K562 (cell line): ENCODE measurements around the gene SELPLG. TPM values are rescaled to one million over a fixed set of nuclear protein-coding genes. Genes with fewer than 3 reads are reported as not detected.
A peak's percentile ranks its signal among the peaks of the same experiment; 100 is the strongest.

ENCODE experiments used
- ATAC-seq: fragments of 200-7000 bp; cut with Tn5 transposase; 3 replicates; pipeline ENCODE4 v1.9.1; 2020; ENCODE audit warnings: moderate library complexity
- BruUV-seq: library from RNA; stranded (reverse); fragments of 400-500 nt; replicated peaks from 2 replicates; lab custom pipeline; 2021; lab: Mats Ljungman, UMichigan
- CTCF ChIA-PET: fragments of 300-600 bp; formaldehyde crosslinking; extraction: SDS; loops from one replicate; lab custom pipeline; 2021; ENCODE audit warnings: low intra/inter-chr PET ratio; lab: Yijun Ruan, JAX
- POLR2A ChIA-PET: fragments of 300-600, 350-650 bp; sonication (Branson Sonifier 250); formaldehyde crosslinking; extraction: SDS; loops from one replicate; lab custom pipeline; 2021; ENCODE audit warnings: antibody characterized with exemption, inconsistent platforms; lab: Yijun Ruan, JAX
- DNase-seq, 4 experiments: peaks; one replicate each; pipeline versions ENCODE4 v3.0.0 to v3.0.0-alpha.2; 2011 to 2018; ENCODE audit warnings: low spot score in 3 of 4, mixed read lengths in 3 of 4; ENCODE audit errors: extremely low read depth in 1 of 4
- FAIRE-seq: peaks from 2 replicates; lab custom pipeline; 2011; peaks lifted over from hg19 to GRCh38; lab: Jason Lieb, UNC
- H2AFZ ChIP-seq: 2 replicates; pipeline ENCODE4 v1.6.0; 2011; ENCODE audit warnings: low read depth, low read length, control low read depth, inconsistent platforms
- H3K27ac ChIP-seq: fragments of 200-600 bp; 3 replicates; pipeline ENCODE4 v1.8.0; 2011; ENCODE audit warnings: low read depth, mild to moderate bottlenecking, control low read depth, inconsistent platforms, low read length, moderate library complexity, mixed read lengths; ENCODE audit errors: extremely low read depth
- H3K27me3 ChIP-seq, 2 experiments: fragments of 300-600 bp in 1 of 2; 2 replicates in 1 of 2; 3 replicates in 1 of 2; pipeline versions ENCODE4 v1.6.0 to v1.8.0; 2011; ENCODE audit warnings: inconsistent platforms in 2 of 2, low read length in 2 of 2, mild to moderate bottlenecking in 1 of 2, mixed read lengths in 1 of 2, moderate library complexity in 1 of 2; ENCODE audit not compliant: control insufficient read depth in 2 of 2, insufficient read depth in 2 of 2
- H3K36me3 ChIP-seq: fragments of 300-600 bp; 3 replicates; pipeline ENCODE4 v1.8.0; 2011; ENCODE audit warnings: mild to moderate bottlenecking, low read length, inconsistent platforms; ENCODE audit not compliant: control insufficient read depth, insufficient read depth
- H3K4me1 ChIP-seq, 2 experiments: fragments of 200-600 bp in 1 of 2; replicated peaks in 1 of 2; 2 replicates in 1 of 2; 3 replicates in 1 of 2; pipeline versions ENCODE4 v1.5.1 to v1.8.0; 2011; ENCODE audit warnings: inconsistent platforms in 2 of 2, low read length in 2 of 2, mild to moderate bottlenecking in 1 of 2, mixed read lengths in 1 of 2, moderate library complexity in 1 of 2; ENCODE audit not compliant: control insufficient read depth in 2 of 2, insufficient read depth in 2 of 2
- H3K4me2 ChIP-seq: 2 replicates; pipeline ENCODE4 v1.6.1; 2011; ENCODE audit warnings: low read length, control low read depth, inconsistent platforms, mixed read lengths; ENCODE audit not compliant: insufficient read depth
- H3K4me3 ChIP-seq: fragments of 200-600 bp; sonication (generic), shearing (Covaris generic); 2 replicates; pipeline ENCODE4 v1.5.1; 2016; ENCODE audit warnings: control low read depth, inconsistent platforms
- H3K79me2 ChIP-seq: fragments of 200-600 bp; 3 replicates; pipeline ENCODE4 v1.8.0; 2011; ENCODE audit warnings: low read length, inconsistent platforms; ENCODE audit not compliant: control insufficient read depth, insufficient read depth
- H3K9ac ChIP-seq, 2 experiments: 2 replicates each; pipeline versions ENCODE4 v1.6.0 to v1.6.1; 2011; ENCODE audit warnings: low read depth in 2 of 2, low read length in 2 of 2, control low read depth in 1 of 2, inconsistent platforms in 1 of 2, mild to moderate bottlenecking in 1 of 2, mixed read lengths in 1 of 2; ENCODE audit not compliant: insufficient read depth in 1 of 2
- H3K9me1 ChIP-seq: one replicate; pipeline ENCODE4 v1.6.0; 2011; ENCODE audit warnings: inconsistent platforms, mild to moderate bottlenecking, low read length, moderate library complexity; ENCODE audit not compliant: control insufficient read depth, insufficient read depth
- H3K9me3 ChIP-seq: replicated peaks from 2 replicates; pipeline ENCODE4 v1.5.1; 2011; ENCODE audit warnings: low read depth, low read length, inconsistent platforms; ENCODE audit not compliant: control insufficient read depth, insufficient read depth
- H4K20me1 ChIP-seq: replicated peaks from 2 replicates; pipeline ENCODE4 v1.6.1; 2011; ENCODE audit warnings: low read length, inconsistent platforms, mixed read lengths; ENCODE audit not compliant: control insufficient read depth, insufficient read depth
- ILF3 ChIP-seq: fragments of 450-650 bp; IDR thresholded peaks from 2 replicates; pipeline ENCODE4 v1.6.1; 2018; ENCODE audit warnings: antibody characterized with exemption, mild to moderate bottlenecking, moderate library complexity, borderline replicate concordance
- KDM5B ChIP-seq: fragments of 200-600 bp; sonication (generic); IDR thresholded peaks from 2 replicates; pipeline ENCODE4 v1.6.1; 2012; ENCODE audit warnings: low read depth, mild to moderate bottlenecking, moderate library complexity, low read length, control low read depth, inconsistent platforms; ENCODE audit not compliant: insufficient replicate concordance
- KLF13 ChIP-seq: fragments of 450-650 bp; IDR thresholded peaks from 2 replicates; pipeline ENCODE4 v1.6.1; 2016; ENCODE audit warnings: missing genetic modification characterization, low read depth, mild to moderate bottlenecking, missing compliant biosample characterization, moderate library complexity, borderline replicate concordance
- MTA2 ChIP-seq: fragments of 450-650 bp; IDR thresholded peaks from 2 replicates; pipeline ENCODE4 v1.6.1; 2016; ENCODE audit warnings: low read depth
- PTBP1 ChIP-seq: fragments of 200-400 bp; formaldehyde crosslinking; IDR thresholded peaks from 2 replicates; pipeline ENCODE4 v1.6.1; 2017; ENCODE audit warnings: low read depth, low read length
- RBM15 ChIP-seq: fragments of 200-400 bp; formaldehyde crosslinking; IDR thresholded peaks from 2 replicates; pipeline ENCODE4 v1.6.1; 2018; ENCODE audit warnings: mild to moderate bottlenecking, low read length, moderate library complexity; ENCODE audit not compliant: insufficient read depth
- SMAD2 ChIP-seq: fragments of 150-350 bp; IDR thresholded peaks from 2 replicates; pipeline ENCODE4 v1.6.1; 2014; ENCODE audit warnings: low read depth, mild to moderate bottlenecking, low read length
- SNIP1 ChIP-seq: fragments of 450-650 bp; IDR thresholded peaks from 2 replicates; pipeline ENCODE4 v1.7.1; 2017; ENCODE audit warnings: low read depth, mild to moderate bottlenecking
- TCF3 ChIP-seq: sonication (generic); formaldehyde crosslinking; IDR thresholded peaks from 2 replicates; pipeline ENCODE4 v1.4.0; 2020; ENCODE audit warnings: mild to moderate bottlenecking, missing genetic modification reagents
- ZNF143 ChIP-seq: sonication (generic); formaldehyde crosslinking; IDR thresholded peaks from 2 replicates; pipeline ENCODE4 v1.9.0; 2022; ENCODE audit warnings: mild to moderate bottlenecking, missing genetic modification reagents
- ZNF274 ChIP-seq: IDR thresholded peaks from 2 replicates; pipeline ENCODE4 v1.6.1; 2011; ENCODE audit warnings: low read depth, mild to moderate bottlenecking, low read length, moderate library complexity, borderline replicate concordance
- ZNF561 ChIP-seq: fragments of 450-650 bp; formaldehyde crosslinking; conservative IDR thresholded peaks from 2 replicates; pipeline ENCODE4 v1.4.0; 2020; ENCODE audit warnings: mild to moderate bottlenecking, moderate library complexity
- ZNF830 ChIP-seq: fragments of 250-450 bp; sonication (Bioruptor Pico); IDR thresholded peaks from 2 replicates; pipeline ENCODE4 v1.5.0; 2021; ENCODE audit warnings: mild to moderate bottlenecking
- WGBS: fragments of 100-300 bp; shearing (Covaris generic); methylation state at CpG from one replicate; pipeline ENCODE4 v1.1.6; 2016; ENCODE audit warnings: low coverage, mixed read lengths; ENCODE audit not compliant: insufficient coverage; ENCODE audit errors: missing lambda C conversion rate; 5-methylcytosine and 5-hydroxymethylcytosine counted together
- in situ Hi-C: fragments of 300-500 bp; cut with MboI; formaldehyde crosslinking; loops from 4 replicates; pipeline ENCODE4 v1.15.0; 2018; ENCODE audit warnings: inconsistent platforms, mixed read lengths
- intact Hi-C: fragments of 100-400 bp; cut with micrococcal nuclease; formaldehyde crosslinking; loops from 2 replicates; pipeline ENCODE4 v1.14.2; 2022
- polyA plus RNA-seq, 8 experiments: library from polyadenylated mRNA; depleted of rRNA in 4 of 8; stranded (reverse) in 5 of 8; unstranded in 3 of 8; fragments of >200 nt; fragmentation: Nextera tagmentation in 2 of 8; fragmentation: Illumina TruSeq in 1 of 8; extraction: Ambion mirVana in 2 of 8; extraction: Trizol in 1 of 8; gene quantifications; 2 replicates each; pipeline versions ENCODE4 v1.2.1 to v1.2.3, GENCODE V29; 2011 to 2014; ENCODE audit warnings: inconsistent platforms in 1 of 8, missing spikeins in 1 of 8
- total RNA-seq, 7 experiments: library from RNA; depleted of rRNA in 6 of 7; stranded (reverse); fragments of >200 nt in 6 of 7; fragmentation: Illumina TruSeq in 2 of 7; extraction: Trizol in 2 of 7; gene quantifications; 2 replicates each; pipeline versions ENCODE4 v1.2.1 to v1.2.3, GENCODE V29; 2011 to 2021; ENCODE audit warnings: low replicate concordance in 1 of 7
- TF ChIP-seq, protein P1 (sequence below): sonication (generic); formaldehyde crosslinking; IDR thresholded peaks from 2 replicates; pipeline ENCODE4 v1.8.0; 2023; ENCODE audit warnings: mild to moderate bottlenecking, missing genetic modification reagents

SELPLG gene
- total and polyA plus RNA-seq, 9 of the 15 experiments (the other 6 are each of a cell fraction or from before 2014, with no cell fraction given): 0.22 to 10.2 (median 1.7) TPM

DNA sequence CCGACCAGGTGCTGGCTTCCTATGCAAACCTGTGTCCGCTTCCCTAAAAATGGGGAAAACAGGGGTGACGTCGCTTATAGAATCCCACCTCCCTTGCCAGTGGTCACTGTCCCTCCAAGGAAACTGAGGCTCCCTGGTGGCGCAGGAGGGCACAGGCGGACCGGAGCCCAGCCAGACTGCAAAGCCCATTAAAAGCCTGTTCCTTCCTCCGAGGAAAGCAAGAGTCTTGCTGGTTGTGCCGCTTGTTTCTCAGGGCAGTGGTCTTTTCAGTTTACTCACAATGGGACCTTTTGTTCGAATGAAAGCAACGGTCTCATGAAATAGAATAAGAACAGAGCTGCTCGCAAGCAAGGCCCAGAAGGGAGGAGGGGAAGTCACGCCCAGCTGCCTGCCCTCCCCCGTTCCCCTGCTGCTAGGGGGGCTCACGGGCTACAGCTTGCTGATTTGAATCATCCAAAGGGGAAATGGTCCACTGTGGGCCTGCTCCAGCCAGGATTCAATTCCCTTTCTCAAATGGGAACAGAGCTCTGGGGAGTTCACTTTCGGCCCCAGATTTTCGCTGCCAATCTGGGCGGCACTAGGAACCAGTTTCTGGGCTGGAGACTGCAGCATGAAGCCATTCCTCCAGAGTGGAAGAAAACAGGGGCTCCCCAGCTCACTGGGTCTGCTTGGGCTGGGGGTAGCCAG is 4.6 kb upstream of the SELPLG start (continued):
- no peak for TF ChIP-seq KDM5B
- TF ChIP-seq, protein P1, sequence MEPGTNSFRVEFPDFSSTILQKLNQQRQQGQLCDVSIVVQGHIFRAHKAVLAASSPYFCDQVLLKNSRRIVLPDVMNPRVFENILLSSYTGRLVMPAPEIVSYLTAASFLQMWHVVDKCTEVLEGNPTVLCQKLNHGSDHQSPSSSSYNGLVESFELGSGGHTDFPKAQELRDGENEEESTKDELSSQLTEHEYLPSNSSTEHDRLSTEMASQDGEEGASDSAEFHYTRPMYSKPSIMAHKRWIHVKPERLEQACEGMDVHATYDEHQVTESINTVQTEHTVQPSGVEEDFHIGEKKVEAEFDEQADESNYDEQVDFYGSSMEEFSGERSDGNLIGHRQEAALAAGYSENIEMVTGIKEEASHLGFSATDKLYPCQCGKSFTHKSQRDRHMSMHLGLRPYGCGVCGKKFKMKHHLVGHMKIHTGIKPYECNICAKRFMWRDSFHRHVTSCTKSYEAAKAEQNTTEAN (CRISPR knock-in tag): no peak
- TF ChIP-seq PTBP1: no peak
- no peak for TF ChIP-seq KLF13 (tag)
- TF ChIP-seq SNIP1: no peak

DNA sequence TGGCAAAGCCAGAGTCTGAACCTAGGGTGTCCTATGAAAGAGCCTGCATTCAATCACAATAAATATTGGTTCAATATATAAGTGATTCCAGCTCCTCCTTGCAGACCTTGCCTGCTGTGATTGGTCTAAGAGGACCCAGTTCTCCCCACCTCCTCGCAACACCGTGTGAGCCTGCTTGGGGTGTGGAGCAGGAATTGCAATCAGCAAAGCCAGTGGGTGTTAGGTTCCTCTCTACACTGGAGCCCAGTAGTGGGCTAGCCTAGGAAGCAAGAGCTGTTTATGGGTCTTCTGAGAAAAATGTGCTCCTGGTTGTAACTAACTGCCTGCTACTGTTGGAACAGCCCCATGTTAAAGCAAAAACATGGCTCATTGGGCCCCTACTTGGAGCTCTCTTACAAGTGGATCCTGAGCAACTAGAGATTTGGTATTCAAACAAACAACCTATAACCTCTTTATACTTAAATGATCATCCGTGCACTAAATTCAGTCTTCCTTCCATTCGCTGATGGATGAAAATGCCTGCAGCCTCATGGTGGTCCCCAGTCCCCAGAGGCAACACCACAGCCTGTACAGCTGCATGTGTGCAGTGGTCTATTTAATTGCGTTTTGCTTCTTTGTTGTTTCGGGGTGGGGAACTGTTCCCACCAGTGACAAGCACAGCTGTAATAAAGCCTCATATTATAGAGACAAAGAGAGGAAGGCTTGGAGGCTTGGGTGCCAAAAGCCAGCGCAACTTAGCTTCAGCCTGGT is 3.7 kb upstream of the SELPLG start:
- ChIA-PET CTCF (no interaction called here), POLR2A (interaction anchor here (2.0 kb wide), 1 partner anchor 9 kb away, joined by 12 read pairs; no protein-coding TSS in a partner anchor)
- Histone ChIP-seq H3K36me3 (peaks cover 26% of the 10 kb centered on the region; the same call in 2 of the 3 replicates), H3K79me2 (peaks cover 10% of the 10 kb centered on the region; the same call in 2 of the 3 replicates), H3K27me3 (no peaks in the 10 kb centered on the region), H3K4me3 (no peak overlapping the region), H3K4me1 (peaks cover 44 to 51% of the 10 kb centered on the region in 2 experiments), H3K9ac (peak overlapping the region in 1 of 2 experiments; percentile 19; a peak in 1 of 4 replicates), H4K20me1 (0 out of 2 replicates have a peak, but pooled peaks cover 3% of the 10 kb centered on the region), H3K9me3 (no peaks in the 10 kb centered on the region), H3K9me1 (no peaks in the 10 kb centered on the region), H3K4me2 (no peak overlapping the region), H2AFZ (no peak overlapping the region), H3K27ac (no peak overlapping the region)
- DNase-seq (no peak), ATAC-seq (no peak), FAIRE-seq (no peak)
- WGBS: 80% methylated on average over 7 of the region's 7 CpGs
- intact Hi-C loops: no loop called here
- BruUV-seq: no TSS peak
- in situ Hi-C loops: no loop called here
- TF ChIP-seq MTA2 (no peak), ILF3 (no peak), SMAD2 (no peak), ZNF274 (no peak), ZNF561 (CRISPR knock-in tag) (no peak), ZNF830 (CRISPR knock-in tag) (no peak), ZNF143 (no peak), RBM15 (no peak), TCF3 (CRISPR knock-in tag) (no peak)
